GM10248 (cell line): Measurements from ENCODE around the gene CERS6.

Experiments used
- CTCF ChIA-PET: fragments of 300-600 bp; sonication (Branson Sonifier 250); formaldehyde crosslinking; extraction: SDS; loops from one replicate; lab custom pipeline; 2021; ENCODE audit warnings: antibody characterized with exemption; lab: Yijun Ruan, JAX
- POLR2A ChIA-PET: fragments of 350-650 bp; sonication (Branson Sonifier 250); formaldehyde crosslinking; extraction: SDS; loops from one replicate; lab custom pipeline; 2020; ENCODE audit warnings: antibody characterized with exemption; lab: Yijun Ruan, JAX
- DNase-seq: peaks from one replicate; pipeline ENCODE4 v3.0.0; 2012; ENCODE audit errors: extremely low spot score
- TF ChIP-seq, protein P1 (sequence below): IDR thresholded peaks from 2 replicates; pipeline ENCODE4 v1.5.1; 2012; ENCODE audit warnings: mild to moderate bottlenecking, low read depth; ENCODE audit errors: extremely low read depth, missing control alignments, control extremely low read depth

CERS6 gene

DNA sequence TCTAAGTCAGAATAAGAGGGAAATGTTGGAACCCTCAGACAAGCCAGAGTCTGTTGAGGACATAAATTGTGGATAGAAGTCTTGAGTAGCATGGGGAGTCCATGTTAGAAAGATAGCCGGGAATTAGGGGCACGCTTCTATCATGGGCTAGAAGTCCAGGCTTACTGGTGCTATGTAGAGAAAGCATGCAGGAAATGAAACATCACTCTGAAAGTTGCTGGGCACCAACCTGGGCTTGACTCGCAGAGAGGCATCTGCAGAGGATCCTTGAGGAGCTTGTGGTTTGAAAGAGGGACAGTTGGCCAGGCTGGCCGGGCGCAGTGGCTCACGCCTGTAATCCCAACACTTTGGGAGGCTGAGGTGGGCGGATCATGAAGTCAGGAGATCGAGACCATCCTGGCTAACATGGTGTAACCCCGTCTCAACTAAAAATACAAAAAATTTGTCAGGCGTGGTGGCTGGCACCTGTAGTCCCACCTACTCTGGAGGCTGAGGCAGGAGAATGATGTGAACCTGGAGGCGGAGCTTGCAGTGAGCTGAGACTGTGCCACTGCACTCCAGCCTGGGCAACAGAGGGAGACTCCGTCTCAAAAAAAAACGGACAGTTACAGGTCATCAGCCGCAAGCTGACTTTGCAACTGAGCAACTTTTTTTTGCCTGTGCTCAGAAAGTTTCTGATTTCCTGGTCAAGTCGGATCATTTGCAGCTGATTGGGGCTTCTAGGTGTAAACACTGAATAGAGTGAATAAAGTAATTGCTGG is 24.9 kb downstream of the CERS6 start:
- no peak for DNase-seq
- POLR2A ChIA-PET = no interaction called here
- CTCF ChIA-PET = interaction anchor here (1.0 to 3.8 kb wide), 7 partner anchors 9 to 35 kb away, joined by 3 to 30 read pairs (median 5); no protein-coding TSS in a partner anchor
- TF ChIP-seq, protein P1, sequence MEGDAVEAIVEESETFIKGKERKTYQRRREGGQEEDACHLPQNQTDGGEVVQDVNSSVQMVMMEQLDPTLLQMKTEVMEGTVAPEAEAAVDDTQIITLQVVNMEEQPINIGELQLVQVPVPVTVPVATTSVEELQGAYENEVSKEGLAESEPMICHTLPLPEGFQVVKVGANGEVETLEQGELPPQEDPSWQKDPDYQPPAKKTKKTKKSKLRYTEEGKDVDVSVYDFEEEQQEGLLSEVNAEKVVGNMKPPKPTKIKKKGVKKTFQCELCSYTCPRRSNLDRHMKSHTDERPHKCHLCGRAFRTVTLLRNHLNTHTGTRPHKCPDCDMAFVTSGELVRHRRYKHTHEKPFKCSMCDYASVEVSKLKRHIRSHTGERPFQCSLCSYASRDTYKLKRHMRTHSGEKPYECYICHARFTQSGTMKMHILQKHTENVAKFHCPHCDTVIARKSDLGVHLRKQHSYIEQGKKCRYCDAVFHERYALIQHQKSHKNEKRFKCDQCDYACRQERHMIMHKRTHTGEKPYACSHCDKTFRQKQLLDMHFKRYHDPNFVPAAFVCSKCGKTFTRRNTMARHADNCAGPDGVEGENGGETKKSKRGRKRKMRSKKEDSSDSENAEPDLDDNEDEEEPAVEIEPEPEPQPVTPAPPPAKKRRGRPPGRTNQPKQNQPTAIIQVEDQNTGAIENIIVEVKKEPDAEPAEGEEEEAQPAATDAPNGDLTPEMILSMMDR = no peak

DNA sequence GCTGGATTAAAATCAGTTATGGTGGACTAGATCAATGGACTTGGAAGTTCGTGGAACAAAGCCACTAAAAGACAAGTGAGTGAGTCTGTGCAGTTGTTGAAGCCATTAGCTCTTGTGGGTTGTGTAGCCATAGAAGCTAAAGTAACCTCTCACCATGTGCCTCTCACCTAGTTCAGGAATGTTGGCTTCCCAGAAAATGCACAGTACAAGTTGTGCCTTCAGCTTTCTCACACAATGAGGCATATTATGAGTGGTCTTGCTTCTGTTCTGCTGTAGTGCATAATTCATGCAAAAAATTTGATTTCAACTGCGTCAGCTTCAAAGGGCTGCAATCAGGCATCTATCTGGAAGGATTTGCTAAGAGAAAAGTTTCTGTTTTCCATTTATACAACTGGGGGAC is 26.2 kb downstream of the CERS6 start:
- DNase-seq = no peak
- ChIA-PET CTCF (interaction anchor here (1.1 to 3.8 kb wide), 6 partner anchors 8 to 36 kb away, joined by 3 to 30 read pairs (median 6); no protein-coding TSS in a partner anchor), POLR2A (no interaction called here)
- TF ChIP-seq, protein P1 = no peak

DNA sequence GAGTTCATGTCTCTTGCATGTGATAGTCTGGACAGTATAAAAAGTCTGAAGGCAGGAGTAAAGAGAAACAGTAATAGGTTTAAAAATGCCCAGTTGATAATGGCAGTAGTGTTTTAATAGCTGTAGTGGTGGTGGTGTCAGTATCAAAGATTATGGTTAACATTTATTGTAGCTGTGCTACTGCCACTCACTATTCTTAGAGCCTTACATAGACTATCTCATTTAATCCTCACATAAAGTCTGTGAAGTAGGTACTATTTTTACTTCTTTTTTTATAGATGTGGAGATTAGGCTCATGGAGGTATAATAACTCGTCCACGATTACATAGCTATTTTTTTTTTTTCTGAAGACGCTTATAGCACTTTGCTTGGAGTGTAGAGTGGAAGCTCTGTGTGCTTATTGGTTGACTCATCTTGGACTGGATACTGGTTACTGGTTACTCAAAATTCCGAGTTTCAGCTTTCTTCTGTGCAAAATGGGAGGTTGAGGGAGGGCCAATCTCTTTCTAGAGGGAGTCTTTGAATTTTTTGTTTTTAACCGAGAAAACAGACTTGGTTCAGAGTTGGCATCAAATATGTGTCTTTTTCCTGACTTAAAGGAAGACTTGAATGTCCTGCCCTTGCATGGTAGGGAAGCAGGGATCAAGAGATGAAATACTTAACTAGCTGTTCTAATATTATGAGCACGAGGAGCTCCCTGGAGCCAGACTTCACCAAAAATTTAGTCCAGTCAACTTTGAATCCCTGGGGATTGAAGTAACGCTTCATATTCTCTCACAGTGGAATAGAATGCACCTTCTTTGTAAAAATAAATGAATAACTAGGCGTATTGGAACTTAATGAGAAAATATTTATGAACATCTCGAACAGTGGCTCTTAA is 27.1 kb downstream of the CERS6 start:
- POLR2A ChIA-PET = interaction anchor here (1.0 kb wide), 1 partner anchor 13 kb away, joined by 5 read pairs; no protein-coding TSS in a partner anchor
- no peak for DNase-seq
- CTCF ChIA-PET = interaction anchor here (1.3 to 3.8 kb wide), 5 partner anchors 8 to 42 kb away, joined by 4 to 30 read pairs (median 8); no protein-coding TSS in a partner anchor
- TF ChIP-seq, protein P1 = no peak

DNA sequence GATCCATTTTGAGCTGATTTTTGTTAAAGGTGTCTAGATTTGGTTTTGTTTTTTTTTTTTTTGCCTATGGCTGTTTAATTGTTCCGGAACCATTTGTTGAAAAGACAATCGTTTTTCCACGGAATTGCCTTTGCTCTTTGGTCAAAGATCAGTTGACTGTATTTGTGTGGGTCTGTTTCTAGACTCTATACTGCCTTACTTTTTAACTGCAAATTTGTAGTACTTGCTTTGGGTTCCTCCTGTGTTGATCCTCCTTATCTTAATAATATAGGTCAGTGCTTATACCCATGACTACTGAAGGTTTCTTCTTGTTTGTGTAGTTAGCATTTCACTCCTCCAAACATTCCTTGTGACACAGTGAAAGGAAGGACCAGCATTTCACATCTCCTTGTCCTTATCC is 30.4 kb downstream of the CERS6 start:
- ChIA-PET CTCF (interaction anchor here (0.9 to 1.9 kb wide), 3 partner anchors 11 to 16 kb away, joined by 3 to 6 read pairs (median 3); no protein-coding TSS in a partner anchor), POLR2A (no interaction called here)

DNA sequence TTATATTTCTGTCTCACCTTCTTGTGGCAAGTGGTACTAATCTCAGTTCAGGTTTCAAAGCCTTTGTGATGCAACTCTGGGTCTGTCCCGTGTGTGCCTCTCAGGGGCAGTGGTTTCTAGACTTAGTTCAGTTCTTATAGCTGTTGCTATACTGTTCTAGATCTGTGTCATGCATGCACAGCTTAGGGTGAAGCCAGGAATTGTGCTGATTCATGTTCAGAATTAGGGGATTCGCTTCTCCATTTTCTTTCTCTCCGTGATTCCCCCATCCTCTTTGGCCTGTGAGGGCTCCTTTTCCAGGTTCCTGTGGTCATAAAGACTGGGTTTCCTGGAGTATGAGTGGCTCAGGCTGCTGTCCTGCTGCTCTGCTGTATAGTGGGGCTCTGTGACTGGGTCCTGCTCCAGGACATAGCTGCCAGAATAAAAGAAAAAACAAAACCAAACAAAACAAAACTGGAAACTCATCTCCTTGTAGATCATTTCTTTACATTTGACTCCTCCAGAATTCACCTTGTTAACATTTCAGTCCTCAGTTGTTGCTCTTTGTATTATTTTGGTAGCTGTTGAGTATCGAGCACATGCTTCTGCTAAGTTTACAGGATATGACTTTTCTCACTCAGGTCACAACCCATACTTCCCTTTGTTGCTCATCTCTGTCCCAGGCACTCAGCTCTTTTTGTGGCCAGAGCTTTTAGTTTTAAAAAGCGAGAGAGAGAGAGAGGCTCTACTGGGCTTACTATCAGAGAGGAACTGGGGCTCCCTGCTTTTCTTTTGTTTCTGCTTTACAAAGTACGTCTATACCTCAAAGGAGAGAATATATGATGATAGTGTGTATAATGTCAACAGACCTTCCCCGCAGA is 34.2 kb downstream of the CERS6 start:
- POLR2A ChIA-PET = no interaction called here
- DNase-seq = peak; percentile 65
- CTCF ChIA-PET = interaction anchor here (1.2 to 2.0 kb wide), 10 partner anchors 9 to 215 kb away, joined by 3 to 10 read pairs (median 4); no protein-coding TSS in a partner anchor
- TF ChIP-seq, protein P1 = no peak

More for the DNA sequence above, 30.4 kb downstream of the CERS6 start:
- no peak for DNase-seq
- TF ChIP-seq, protein P1 = no peak
